HG03469 (cell line): ENCODE measurements around the gene ITPKC.
"Not testable (repeated sequence)": the region's sequence is repeated elsewhere in the genome, so short reads cannot be mapped to it uniquely, and the experiment has no call there.

Experiments
- ATAC-seq: cut with Tn5 transposase; IDR thresholded peaks from one replicate; pipeline ENCODE4 v1.9.1; 2021; ENCODE audit warnings: mild to moderate bottlenecking, moderate library complexity, moderate number of reproducible peaks; ENCODE audit not compliant: unreplicated experiment

ITPKC gene

DNA sequence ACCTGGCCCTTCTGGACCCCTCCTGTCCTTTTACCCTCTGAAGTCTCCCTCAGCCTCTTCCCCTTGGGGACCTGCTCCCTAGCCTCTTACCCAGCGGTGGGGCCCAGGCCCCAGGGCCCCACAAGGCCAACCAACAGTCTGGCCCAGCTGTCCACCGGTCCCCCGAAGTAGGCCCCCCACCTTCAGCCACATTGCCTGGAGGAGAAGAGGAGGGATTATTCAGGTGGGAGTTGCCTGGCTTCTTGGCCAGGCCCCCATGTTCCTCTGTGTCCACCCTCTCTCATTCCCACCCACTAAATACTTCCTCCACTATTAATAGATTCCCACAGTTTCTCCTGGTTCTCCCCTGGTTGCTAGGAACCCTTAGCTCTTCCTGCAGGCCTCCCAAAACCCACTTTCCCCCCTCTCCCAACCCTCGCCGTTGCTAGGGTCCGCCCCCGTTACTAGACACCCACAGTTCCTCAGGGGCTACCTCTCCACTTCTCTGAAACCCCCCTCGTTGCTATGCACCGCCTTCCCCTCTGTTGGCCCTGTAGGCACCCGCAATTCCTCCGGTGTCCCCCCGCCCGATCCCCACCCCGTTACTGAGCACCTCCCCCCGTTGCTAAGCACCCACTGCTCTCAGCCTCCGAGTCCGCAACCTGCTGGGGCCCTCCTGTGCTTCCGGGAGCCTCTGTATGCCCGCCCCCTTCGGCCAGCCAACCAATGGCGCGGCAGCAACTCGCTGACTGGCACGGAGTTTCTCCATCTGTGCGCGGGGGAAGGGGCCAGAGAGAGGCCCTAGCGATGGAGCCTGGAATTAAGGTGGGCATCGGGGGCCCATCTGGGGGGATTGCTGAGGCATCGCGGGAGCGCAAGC lies 2.2 kb upstream of the ITPKC start:
- no peak for ATAC-seq

DNA sequence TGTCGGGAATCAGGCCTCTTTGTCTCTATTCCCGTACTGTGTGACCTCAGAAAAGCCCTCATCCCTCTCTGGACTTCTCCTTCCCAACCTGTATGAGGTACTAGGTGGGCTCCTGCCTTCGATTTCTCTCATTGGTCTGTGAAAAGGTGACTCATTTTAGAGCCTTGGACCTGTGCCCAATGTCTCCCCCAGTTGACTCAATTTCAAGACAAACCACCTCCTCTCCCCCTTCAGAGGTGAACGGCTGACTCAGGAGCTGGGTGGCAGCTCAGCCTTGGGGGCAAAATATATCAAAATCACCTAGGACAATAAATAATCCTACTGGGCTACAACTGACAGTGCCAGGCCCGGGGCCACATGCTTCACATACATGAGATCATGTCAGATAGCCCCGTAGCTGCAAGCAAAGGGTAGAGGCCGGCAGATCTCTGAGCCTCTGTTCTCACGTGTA lies 856 bp upstream of the ITPKC start:
- no peak for ATAC-seq

DNA sequence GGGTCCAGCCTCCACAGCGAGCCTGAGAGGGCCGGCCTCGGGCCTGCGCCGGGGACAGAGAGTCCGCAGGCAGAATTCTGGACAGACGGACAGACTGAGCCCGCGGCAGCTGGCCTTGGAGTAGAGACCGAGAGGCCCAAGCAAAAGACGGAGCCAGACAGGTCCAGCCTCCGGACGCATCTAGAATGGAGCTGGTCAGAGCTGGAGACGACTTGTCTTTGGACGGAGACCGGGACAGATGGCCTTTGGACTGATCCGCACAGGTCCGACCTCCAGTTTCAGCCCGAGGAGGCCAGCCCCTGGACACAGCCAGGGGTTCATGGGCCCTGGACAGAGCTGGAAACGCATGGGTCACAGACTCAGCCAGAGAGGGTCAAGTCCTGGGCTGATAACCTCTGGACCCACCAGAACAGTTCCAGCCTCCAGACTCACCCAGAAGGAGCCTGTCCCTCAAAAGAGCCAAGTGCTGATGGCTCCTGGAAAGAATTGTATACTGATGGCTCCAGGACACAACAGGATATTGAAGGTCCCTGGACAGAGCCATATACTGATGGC lies 490 bp downstream of the ITPKC start:
- ATAC-seq, result no peak

DNA sequence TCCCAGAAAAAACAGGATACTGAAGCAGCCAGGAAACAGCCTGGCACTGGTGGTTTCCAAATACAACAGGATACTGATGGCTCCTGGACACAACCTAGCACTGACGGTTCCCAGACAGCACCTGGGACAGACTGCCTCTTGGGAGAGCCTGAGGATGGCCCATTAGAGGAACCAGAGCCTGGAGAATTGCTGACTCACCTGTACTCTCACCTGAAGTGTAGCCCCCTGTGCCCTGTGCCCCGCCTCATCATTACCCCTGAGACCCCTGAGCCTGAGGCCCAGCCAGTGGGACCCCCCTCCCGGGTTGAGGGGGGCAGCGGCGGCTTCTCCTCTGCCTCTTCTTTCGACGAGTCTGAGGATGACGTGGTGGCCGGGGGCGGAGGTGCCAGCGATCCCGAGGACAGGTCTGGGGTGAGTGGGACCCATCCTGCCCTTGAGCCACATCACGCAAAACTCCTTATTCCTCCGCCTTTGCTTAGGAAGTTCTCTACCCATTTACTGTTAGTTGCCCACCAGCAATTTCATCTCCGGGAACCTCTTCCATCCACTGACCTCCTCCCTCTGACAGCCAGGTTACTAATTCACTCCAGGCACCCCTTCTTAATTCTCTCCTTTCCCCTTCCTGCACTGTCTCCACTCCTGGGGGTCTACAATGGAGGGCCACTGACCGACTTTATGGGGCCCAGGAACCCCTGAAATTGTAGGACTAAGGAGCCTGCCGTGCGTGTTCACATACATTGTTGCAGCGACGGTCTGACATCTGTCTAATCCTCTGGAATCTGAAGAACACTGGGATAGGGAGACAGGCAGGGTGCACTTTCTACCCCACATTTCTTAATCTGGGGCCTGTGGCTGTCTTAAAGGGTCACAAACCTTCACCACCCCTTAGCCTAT lies 1.2 kb downstream of the ITPKC start:
- ATAC-seq, result no peak

DNA sequence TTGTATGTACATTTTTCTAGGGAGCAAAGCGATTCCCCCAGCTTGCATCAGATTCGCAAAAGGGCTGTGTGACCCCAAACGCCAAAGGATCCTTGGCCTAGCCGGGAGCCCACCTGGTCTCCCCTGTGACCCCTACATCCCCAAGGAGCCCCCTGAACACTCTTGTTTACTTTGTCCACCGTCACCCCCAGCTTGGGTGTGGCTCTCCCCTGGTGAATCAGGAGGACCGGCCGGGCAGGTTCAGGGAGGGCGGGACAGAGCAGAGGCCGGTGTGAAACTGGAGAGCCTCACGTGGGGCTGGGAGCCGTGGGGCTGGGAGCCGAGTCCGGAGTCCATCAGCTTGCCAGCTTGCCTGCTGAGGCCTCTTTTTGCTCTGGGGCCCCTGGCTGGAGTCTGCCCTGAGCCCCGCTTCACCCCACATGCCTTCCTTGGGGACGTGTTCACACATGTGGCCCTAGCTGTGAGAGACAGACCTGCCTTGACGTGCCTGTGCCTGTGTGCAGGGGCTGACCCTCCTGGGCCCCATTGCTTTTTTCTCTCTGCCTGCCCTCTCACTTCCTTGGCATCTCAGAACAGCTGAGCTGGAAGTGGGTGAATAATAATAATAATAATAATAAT lies 2.0 kb downstream of the ITPKC start:
- ATAC-seq, result no peak

DNA sequence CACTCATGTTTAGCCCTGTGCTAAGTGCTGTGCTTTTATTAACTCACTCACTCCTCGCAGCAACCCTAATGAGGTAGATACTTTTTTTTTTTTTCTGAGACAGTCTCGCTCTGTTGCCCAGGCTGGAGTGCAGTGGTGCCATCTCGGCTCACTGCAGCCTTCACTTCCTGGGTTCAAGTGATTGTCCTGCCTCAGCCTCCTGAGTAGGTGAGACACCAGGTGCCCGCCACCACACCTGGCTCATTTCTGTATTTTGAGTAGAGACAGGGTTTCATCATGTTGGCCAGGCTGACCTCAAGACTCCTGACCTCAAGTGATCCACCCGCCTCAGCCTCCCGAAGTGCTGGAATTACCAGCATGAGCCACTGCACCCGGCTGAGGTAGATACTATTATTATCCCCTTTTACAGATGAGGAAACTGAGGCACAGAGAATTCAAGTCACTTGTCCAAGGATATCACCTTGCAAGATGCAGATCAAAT lies 2.5 kb downstream of the ITPKC start:
- ATAC-seq, result no peak

DNA sequence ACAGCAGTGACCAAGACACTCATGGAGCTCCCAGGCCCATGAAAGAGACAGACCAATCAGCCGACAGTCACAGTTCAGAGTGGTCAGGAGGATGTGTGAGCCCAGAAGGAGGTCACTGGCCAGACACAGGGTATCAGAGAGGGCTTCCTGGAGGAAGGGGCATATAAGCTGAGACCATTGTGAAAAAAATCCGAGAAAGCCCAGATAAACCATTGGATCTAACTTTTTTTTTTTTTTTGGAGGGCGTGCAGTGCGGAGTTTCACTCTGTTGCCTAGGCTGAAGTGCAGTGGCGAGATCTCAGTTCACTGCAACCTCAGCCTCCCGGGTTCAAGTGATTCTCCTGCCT lies 4.2 kb downstream of the ITPKC start:
- ATAC-seq, result no peak

DNA sequence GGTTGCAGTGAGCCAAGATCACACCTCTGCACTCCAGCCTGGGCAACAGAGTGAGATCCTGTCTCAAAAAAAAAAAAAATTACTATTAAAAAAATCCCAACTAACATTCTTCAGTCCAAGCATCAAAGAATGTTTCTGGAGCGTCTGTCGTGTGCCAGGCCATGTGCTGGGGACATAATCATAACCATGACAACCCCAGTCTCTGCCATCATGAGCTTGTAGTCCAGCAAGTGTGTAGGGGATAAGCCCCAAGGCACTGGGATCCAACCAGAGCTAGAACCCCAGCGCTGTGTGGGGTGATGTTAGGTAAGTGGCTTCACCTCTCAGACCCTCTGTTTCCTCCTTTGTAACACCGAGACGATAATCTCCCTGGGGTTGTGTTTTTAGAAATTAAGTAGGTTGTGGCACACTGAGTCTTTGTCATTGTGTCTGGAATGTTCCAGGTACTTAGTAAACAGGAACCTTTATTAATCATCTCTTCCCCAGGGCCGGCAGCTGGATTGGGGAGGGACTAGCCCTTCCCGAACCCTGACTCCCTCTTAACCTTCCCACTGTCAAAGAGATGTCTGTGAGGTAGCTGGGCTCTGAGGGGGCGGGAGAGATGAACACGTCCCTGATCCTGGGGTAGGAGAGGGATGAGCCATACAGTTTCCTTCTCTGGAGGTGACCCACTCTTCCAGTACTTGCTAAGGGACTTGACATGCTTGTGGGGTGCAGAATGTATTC lies 5.2 kb downstream of the ITPKC start:
- no peak for ATAC-seq

DNA sequence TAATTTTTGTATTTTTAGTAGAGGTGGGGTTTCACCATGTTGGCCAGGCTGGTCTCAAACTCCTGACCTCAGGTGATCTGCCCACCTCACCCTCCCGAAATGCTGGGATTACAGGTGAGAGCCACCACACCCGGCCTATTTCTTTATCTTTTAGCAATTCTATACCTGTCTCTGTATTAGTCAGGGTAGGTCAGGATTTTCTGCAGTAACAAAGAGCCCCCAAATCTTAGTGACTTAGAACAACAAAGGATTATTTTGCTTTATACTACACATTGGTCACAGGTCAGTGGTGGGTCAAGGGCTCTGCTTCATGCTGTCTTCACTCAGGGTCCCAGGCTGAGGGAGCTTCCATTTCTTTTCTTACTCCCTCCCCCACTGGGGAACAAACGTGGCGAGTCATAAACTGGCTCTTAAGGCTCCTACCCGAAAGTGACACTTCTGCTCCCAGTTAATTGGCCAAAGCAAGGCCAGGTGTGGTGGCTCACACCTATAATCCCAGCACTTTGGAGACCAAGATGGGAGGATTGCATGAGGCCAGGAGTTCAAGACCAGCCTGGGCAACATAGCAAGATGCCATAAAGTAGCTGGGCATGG lies 6.8 kb downstream of the ITPKC start:
- ATAC-seq, result no peak

DNA sequence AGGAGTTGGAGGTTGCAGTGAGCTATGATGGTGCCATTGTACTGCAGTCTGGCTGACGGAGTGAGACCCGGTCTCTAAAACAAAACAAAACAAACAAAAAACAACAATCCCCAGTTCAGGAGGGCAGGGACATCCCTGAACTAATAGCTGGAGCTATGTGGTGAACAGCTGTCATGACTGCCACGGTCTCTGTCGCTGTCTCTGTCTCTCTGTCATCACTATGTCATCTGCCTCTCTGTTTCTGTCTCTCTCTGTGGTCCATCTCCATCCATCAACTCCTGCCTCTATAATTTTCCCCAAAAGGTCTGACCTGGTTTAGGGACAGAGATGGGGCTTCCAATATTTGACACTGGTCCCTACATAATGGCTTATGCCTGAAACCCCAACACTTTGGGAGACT lies 7.4 kb downstream of the ITPKC start:
- ATAC-seq, result no peak

DNA sequence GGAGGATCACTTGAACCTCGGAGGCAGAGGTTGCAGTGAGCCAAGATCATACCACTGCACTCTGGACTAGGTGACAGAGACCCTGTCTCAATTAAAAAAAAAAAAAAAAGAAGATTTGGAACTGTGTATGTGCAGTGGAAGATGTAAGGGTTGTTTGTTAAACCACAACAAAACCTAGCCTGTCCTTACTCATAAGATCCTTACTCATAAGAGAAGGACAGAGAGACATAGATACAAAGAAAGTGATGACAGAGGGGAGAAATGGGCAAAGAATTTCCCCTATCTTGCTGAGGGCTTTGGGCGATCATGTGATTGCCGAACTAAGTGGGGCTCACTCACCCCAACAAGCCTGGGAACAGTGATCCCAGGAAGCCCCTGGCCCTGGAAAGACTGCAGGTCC lies 7.9 kb downstream of the ITPKC start:
- no peak for ATAC-seq

DNA sequence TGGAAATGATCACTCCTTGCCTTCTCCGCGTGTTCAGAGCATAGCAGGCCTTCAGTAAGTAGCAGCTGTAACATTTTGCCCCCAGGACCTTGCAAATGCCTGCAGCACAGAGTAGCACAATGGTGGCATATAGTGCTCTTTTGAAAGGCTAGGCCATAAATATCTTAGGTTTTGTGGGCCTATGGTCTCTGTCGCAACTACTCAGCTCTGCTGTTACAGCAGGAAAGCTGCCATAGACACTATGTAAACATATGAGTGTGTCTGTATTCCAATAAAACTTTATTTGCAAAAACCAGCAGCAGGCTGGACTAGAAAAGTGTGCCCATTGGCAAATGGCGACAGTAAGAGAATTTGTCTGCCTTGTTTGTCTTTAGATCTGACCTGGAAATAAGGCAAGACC lies 9.4 kb downstream of the ITPKC start:
- no peak for ATAC-seq

DNA sequence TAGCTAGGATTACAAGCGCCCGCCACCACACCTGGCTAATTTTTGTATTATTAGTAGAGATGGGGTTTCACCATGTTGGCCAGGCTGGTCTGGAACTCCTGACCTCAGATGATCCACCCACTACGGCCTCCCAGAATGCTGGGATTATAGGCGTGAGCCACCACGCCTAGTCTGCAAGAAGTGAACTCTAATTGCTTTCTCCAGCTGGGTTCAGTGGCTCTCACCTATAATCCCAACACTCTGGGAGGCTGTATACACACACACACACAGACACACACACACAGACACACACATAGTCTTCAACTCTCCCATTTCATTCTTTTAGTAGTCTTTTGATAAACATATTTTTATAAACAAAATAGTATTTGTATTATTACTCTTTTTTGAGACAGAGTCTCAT lies 13.2 kb downstream of the ITPKC start:
- not testable (repeated sequence) for ATAC-seq

DNA sequence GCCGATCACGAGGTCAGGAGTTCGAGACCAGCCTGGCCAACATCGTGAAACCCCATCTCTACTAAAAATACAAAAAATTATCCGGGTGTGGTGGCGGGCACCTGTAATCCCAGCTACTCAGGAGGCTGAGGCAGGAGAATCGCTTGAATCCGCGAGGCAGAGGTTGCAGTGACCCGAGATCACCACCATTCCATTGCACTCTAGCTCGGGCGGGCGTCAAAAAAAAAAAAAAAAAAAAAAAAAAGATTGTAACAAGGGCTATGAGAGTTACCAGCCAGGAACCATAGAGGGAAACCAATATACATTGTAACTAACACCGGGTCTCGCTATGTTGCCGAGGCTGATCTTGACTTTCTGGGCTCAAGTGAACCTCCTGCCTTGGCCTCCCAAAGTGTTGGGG lies 15.4 kb downstream of the ITPKC start:
- not testable (repeated sequence) for ATAC-seq

DNA sequence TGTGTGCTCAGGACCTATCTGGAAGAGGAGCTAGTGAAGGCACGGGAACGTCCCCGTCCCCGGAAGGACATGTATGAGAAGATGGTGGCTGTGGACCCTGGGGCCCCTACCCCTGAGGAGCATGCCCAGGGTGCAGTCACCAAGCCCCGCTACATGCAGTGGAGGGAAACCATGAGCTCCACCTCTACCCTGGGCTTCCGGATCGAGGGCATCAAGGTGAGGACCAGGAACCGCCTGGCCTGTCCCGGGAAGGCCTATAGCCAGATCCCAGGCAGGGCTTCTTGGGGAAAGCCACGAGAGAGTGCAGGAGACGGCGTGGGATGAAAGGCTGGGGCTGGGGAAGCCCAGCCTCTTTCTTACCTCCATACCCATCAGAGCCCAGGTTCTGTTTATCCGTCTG lies 16.2 kb downstream of the ITPKC start:
- ATAC-seq, result no peak

DNA sequence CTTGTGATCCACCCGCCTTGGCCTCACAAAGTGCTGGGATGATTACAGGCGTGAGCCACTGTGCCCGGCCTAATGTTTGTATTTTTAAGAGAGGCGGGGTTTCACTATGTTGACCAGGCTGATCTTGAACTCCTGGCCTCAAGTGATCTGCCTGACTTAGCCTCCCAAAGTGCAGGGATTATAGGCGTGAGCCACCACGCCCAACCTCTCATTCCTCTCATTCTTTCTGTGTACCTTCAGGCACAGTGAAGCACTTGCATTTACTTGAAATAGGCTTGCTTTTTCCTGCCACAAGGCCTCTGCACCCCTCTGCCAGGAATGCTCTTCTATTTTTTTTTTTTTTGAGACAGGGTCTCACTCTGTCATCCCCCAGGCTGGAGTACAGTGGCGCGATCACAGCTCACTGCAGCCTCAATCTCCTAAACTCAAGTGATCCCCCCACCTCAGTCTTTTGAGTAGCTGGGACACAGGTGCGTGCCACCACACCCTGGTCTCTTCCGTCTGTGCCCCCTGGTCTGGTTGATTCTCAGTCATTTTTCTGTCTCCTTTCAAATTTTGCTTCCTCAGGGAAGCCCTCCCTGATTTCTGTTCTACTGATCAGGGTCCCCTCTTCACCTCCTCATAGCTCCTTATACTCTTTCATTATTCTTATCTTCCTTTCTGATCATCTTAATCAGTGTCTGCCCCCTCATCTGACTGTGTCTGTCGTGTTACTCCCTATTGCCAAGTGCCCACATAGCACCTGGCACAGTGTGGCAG lies 18.3 kb downstream of the ITPKC start:
- ATAC-seq, result no peak

DNA sequence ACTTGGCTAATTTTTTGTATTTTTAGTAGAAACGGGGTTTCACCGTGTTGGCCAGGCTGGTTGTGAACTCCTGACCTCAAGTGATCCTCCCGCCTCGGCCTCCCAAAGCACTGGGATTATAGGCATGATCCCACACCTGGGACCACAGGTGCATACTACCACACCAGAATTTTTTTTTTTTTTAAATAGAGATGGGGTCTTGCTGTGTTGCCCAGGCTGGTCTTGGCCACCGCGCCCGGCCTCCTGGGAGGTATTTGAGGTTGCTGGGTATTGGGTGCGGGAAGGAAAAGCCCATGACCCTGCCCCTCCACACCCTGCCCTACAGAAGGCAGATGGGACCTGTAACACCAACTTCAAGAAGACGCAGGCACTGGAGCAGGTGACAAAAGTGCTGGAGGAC lies 19.7 kb downstream of the ITPKC start:
- ATAC-seq, result no peak

DNA sequence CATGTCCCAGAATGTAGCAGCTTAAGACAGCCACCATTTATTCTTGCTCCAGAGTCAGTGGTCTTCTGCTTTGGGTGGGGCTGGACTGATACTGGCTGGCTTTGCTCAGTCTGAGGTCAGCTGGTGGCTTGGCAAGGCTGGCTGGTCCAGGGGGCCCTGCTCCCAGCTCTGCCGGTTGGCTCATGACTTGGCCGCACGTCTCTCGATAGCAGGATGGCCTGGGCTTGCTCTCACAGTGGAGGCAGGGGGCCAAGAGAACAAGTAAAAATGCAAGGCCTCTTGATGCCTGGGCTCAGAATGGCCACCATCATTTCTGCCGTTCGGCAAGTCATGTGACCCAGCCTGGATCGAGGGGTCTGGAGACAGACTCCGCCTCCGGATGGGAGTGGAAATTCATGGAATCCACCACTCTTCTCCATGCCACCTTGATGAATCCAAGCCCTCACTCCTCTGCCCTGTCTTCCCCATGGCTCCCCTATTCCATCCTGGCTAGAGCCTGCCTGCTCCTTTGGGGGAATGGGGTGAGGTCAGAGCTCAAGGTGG lies 20.3 kb downstream of the ITPKC start:
- no peak for ATAC-seq
